HL-60 (cell line): Measurements from ENCODE around the gene CPA2.

Experiments
- DNase-seq, 2 experiments: peaks; one replicate each; pipeline ENCODE4 v3.0.0-alpha.2; 2010 to 2020; ENCODE audit warnings: low read depth in 1 of 2, low spot score in 1 of 2
- H3K27ac ChIP-seq: fragments of 250-450 bp; sonication (Bioruptor Pico); replicated peaks from 2 replicates; pipeline ENCODE4 v1.5.1; 2020; ENCODE audit warnings: mild to moderate bottlenecking, moderate library complexity
- H3K27me3 ChIP-seq: fragments of 250-450 bp; sonication (Bioruptor Pico); 2 replicates; pipeline ENCODE4 v1.5.1; 2021; ENCODE audit warnings: mild to moderate bottlenecking, moderate library complexity; ENCODE audit not compliant: insufficient read depth, poor library complexity, severe bottlenecking
- H3K4me3 ChIP-seq: replicated peaks from 2 replicates; pipeline ENCODE4 v1.5.1; 2011; ENCODE audit warnings: mild to moderate bottlenecking, control low read depth, low read length; ENCODE audit not compliant: insufficient read depth
- GABPA ChIP-seq: IDR thresholded peaks from 2 replicates; pipeline ENCODE4 v1.6.1; 2012; ENCODE audit warnings: low read depth
- POLR2AphosphoS5 ChIP-seq: IDR thresholded peaks from 2 replicates; pipeline ENCODE4 v1.6.1; 2012; ENCODE audit warnings: low read depth
- SPI1 ChIP-seq: IDR thresholded peaks from 2 replicates; pipeline ENCODE4 v1.6.1; 2012; ENCODE audit warnings: low read depth, mild to moderate bottlenecking, borderline replicate concordance
- TF ChIP-seq, protein P1 (sequence below): IDR thresholded peaks from one replicate; pipeline ENCODE4 v1.5.1; 2011; ENCODE audit warnings: low read length, control low read depth, inconsistent platforms; ENCODE audit not compliant: insufficient read depth
- TF ChIP-seq, protein P2 (sequence below): IDR thresholded peaks from 2 replicates; pipeline ENCODE4 v1.6.1; 2012; ENCODE audit warnings: low read depth; ENCODE audit not compliant: insufficient replicate concordance

The CPA2 gene

DNA sequence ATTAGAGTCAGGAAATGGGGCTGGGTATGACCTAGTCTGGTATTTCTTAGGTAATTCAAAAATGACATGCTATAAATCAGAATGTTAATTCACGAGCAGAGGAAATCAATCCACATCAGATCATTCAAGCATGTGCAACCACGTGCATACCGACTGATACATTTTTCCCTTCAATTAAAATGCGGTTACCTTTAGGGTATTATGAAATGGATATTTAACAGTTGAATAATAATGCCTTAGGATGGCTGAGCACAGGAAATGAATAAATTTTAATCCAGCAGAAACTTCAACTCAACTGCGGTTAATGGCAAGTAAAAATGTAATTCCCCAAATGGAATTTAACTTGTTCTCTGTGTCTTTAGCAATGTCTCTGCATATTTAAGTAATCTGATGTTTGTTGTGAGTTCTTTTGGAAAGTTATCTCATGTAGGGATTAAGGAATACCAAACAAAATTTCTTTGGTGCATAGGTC is 9.2 kb downstream of the CPA2 start:
- DNase-seq = no peak
- H3K27ac ChIP-seq = no peak overlapping the region
- peaks cover 5% of the 10 kb centered on the region for H3K27me3 ChIP-seq
- no peak overlapping the region for H3K4me3 ChIP-seq
- TF ChIP-seq GABPA = no peak
- TF ChIP-seq SPI1 = no peak
- TF ChIP-seq, protein P1, sequence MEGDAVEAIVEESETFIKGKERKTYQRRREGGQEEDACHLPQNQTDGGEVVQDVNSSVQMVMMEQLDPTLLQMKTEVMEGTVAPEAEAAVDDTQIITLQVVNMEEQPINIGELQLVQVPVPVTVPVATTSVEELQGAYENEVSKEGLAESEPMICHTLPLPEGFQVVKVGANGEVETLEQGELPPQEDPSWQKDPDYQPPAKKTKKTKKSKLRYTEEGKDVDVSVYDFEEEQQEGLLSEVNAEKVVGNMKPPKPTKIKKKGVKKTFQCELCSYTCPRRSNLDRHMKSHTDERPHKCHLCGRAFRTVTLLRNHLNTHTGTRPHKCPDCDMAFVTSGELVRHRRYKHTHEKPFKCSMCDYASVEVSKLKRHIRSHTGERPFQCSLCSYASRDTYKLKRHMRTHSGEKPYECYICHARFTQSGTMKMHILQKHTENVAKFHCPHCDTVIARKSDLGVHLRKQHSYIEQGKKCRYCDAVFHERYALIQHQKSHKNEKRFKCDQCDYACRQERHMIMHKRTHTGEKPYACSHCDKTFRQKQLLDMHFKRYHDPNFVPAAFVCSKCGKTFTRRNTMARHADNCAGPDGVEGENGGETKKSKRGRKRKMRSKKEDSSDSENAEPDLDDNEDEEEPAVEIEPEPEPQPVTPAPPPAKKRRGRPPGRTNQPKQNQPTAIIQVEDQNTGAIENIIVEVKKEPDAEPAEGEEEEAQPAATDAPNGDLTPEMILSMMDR = no peak
- TF ChIP-seq, protein P2, sequence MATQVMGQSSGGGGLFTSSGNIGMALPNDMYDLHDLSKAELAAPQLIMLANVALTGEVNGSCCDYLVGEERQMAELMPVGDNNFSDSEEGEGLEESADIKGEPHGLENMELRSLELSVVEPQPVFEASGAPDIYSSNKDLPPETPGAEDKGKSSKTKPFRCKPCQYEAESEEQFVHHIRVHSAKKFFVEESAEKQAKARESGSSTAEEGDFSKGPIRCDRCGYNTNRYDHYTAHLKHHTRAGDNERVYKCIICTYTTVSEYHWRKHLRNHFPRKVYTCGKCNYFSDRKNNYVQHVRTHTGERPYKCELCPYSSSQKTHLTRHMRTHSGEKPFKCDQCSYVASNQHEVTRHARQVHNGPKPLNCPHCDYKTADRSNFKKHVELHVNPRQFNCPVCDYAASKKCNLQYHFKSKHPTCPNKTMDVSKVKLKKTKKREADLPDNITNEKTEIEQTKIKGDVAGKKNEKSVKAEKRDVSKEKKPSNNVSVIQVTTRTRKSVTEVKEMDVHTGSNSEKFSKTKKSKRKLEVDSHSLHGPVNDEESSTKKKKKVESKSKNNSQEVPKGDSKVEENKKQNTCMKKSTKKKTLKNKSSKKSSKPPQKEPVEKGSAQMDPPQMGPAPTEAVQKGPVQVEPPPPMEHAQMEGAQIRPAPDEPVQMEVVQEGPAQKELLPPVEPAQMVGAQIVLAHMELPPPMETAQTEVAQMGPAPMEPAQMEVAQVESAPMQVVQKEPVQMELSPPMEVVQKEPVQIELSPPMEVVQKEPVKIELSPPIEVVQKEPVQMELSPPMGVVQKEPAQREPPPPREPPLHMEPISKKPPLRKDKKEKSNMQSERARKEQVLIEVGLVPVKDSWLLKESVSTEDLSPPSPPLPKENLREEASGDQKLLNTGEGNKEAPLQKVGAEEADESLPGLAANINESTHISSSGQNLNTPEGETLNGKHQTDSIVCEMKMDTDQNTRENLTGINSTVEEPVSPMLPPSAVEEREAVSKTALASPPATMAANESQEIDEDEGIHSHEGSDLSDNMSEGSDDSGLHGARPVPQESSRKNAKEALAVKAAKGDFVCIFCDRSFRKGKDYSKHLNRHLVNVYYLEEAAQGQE = no peak
- no peak for TF ChIP-seq POLR2AphosphoS5

DNA sequence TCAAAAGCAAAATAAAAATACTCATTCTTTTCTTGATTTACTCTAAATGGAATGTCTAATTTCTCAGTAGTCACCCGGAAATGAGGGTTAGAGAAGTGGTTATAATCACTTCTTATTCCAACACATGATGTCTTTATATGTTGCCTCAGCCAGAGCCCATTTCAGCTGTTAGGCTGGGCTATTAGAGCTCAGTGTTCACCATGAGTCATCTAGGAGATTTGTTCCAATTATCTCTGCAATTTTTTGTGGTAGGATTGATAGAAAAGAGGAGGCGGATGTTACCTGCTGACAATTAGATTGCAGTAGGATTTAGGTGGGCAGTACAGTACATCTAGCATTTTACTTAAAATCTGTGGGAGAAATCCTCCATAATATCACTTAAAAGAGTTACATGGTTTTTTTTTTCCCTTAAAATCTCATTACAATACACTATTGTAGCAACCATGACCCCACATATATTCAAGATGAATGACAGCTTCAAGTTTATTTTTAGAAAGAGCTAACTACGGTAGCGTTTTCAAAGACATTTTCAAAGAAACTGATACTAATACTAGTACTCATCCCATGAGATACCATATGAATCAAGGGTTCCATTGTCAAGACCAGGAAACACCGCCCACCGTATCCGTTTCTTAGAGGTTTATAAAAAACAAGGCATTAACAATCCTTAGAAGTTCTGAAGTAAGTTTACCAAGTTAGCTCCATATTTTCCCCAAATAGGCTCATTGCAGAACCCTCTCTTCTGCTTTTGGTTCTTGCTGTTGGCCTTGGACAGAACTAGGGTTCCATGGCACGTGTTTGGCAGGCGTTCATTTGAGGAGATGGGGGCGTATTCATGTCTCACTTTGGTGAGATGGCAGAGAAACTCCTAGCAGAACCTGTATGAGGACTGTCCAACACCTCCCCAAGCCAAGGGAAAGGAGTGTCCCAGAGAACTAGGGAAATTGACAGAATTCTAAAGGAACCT is 10.4 kb downstream of the CPA2 start:
- DNase-seq = no peak
- no peak overlapping the region for H3K27ac ChIP-seq

More for the DNA sequence above, 10.4 kb downstream of the CPA2 start:
- TF ChIP-seq POLR2AphosphoS5 (no peak), GABPA (no peak), SPI1 (no peak)
- TF ChIP-seq, protein P1 = no peak
- TF ChIP-seq, protein P2 = no peak
- H3K4me3 ChIP-seq = no peak overlapping the region
- peaks cover 5% of the 10 kb centered on the region for H3K27me3 ChIP-seq
